HCT116 (cell line): ENCODE results near the gene ITGA1. TPM values are rescaled to one million over a fixed set of nuclear protein-coding genes. Genes with fewer than 3 reads are reported as not detected.

Experiments
- ATAC-seq: fragments of 200-7000 bp; cut with Tn5 transposase; 2 replicates; pipeline ENCODE4 v1.9.1; 2020; ENCODE audit warnings: mild to moderate bottlenecking, moderate library complexity
- BruUV-seq: library from RNA; stranded (reverse); fragments of 400-500 nt; replicated peaks from 2 replicates; lab custom pipeline; 2021; lab: Mats Ljungman, UMichigan
- CTCF ChIA-PET: fragments of 300-600 bp; sonication (Branson Sonifier 250); formaldehyde crosslinking; loops from one replicate; lab custom pipeline; 2021; ENCODE audit warnings: antibody characterized with exemption; lab: Charles Lee
- POLR2A ChIA-PET: fragments of 300-600, 350-600 bp; sonication (Branson Sonifier 250); formaldehyde crosslinking; loops from one replicate; lab custom pipeline; 2021; ENCODE audit warnings: antibody characterized with exemption; lab: Charles Lee
- RAD21 ChIA-PET, 2 experiments: fragments of 300-600 bp; sonication (Branson Sonifier 250); formaldehyde crosslinking; loops; one replicate each; lab custom pipeline; 2023; ENCODE audit warnings: low total read pairs in 2 of 2; ENCODE audit not compliant: uncharacterized antibody in 2 of 2, unreplicated experiment in 2 of 2, low non-redundant PET in 1 of 2; lab: Charles Lee
- DNase-seq: peaks from one replicate; pipeline ENCODE4 v3.0.0-alpha.2; 2010; ENCODE audit warnings: low read depth, low spot score
- H2AFZ ChIP-seq: fragments of 200-600 bp; shearing (Covaris generic), sonication (generic); 2 replicates; pipeline ENCODE4 v1.6.1; 2017; ENCODE audit warnings: low read depth, mixed run types, mixed read lengths, antibody characterized with exemption, low read length; ENCODE audit not compliant: poor library complexity, severe bottlenecking
- H3K27ac ChIP-seq: 2 replicates; pipeline ENCODE4 v1.5.1; 2012; ENCODE audit warnings: low read depth, low read length
- H3K27me3 ChIP-seq: fragments of 200-600 bp; sonication (generic); 2 replicates; pipeline ENCODE4 v1.6.1; 2016; ENCODE audit warnings: mixed run types, low read length, mixed read lengths; ENCODE audit not compliant: insufficient read depth
- H3K36me3 ChIP-seq, 2 experiments: fragments of 200-500 bp in 1 of 2; fragments of 200-600 bp in 1 of 2; sonication (Bioruptor generic) in 1 of 2; sonication (generic) in 1 of 2; 2 replicates each; pipeline versions ENCODE4 v1.5.1 to v1.6.1; 2014 to 2016; ENCODE audit warnings: low read length in 2 of 2, inconsistent platforms in 1 of 2, mixed read lengths in 1 of 2, mixed run types in 1 of 2; ENCODE audit not compliant: insufficient read depth in 2 of 2, control insufficient read depth in 1 of 2
- H3K4me1 ChIP-seq, 2 experiments: fragments of 200-600 bp in 1 of 2; sonication (generic) in 1 of 2; 2 replicates each; pipeline versions ENCODE4 v1.5.1 to v1.6.1; 2012 to 2017; ENCODE audit warnings: low read length in 2 of 2, inconsistent platforms in 1 of 2, mild to moderate bottlenecking in 1 of 2, mixed read lengths in 1 of 2, mixed run types in 1 of 2, moderate library complexity in 1 of 2; ENCODE audit not compliant: insufficient read depth in 2 of 2, control insufficient read depth in 1 of 2
- H3K4me2 ChIP-seq: fragments of 200-600 bp; sonication (generic); 2 replicates; pipeline ENCODE4 v1.6.1; 2017; ENCODE audit warnings: mixed run types, low read length, mixed read lengths
- H3K4me3 ChIP-seq, 2 experiments: fragments of 200-600 bp in 1 of 2; sonication (generic) in 1 of 2; replicated peaks in 1 of 2; 2 replicates each; pipeline ENCODE4 v1.5.1; 2011 to 2016; ENCODE audit warnings: low read length in 2 of 2, control low read depth in 1 of 2, low read depth in 1 of 2, mild to moderate bottlenecking in 1 of 2, mixed read lengths in 1 of 2, mixed run types in 1 of 2
- H3K79me2 ChIP-seq: fragments of 200-600 bp; sonication (generic); 2 replicates; pipeline ENCODE4 v1.6.1; 2017; ENCODE audit warnings: mild to moderate bottlenecking, mixed run types, low read length, moderate library complexity, mixed read lengths; ENCODE audit not compliant: insufficient read depth
- H3K9ac ChIP-seq: fragments of 200-600 bp; sonication (generic); 2 replicates; pipeline ENCODE4 v1.6.1; 2016; ENCODE audit warnings: low read length, mixed read lengths
- H3K9me2 ChIP-seq: fragments of 200-600 bp; sonication (generic), shearing (Covaris generic); 2 replicates; pipeline ENCODE4 v1.6.1; 2017; ENCODE audit warnings: mixed run types, mild to moderate bottlenecking, moderate library complexity; ENCODE audit not compliant: insufficient read depth
- H3K9me3 ChIP-seq, 2 experiments: fragments of 200-500 bp in 1 of 2; fragments of 200-600 bp in 1 of 2; sonication (Bioruptor generic) in 1 of 2; sonication (generic) in 1 of 2; 2 replicates each; pipeline ENCODE4 v1.6.1; 2014 to 2017; ENCODE audit warnings: low read length in 2 of 2, mixed read lengths in 2 of 2, inconsistent platforms in 1 of 2, low read depth in 1 of 2, mild to moderate bottlenecking in 1 of 2, mixed run types in 1 of 2, moderate library complexity in 1 of 2; ENCODE audit not compliant: control insufficient read depth in 1 of 2, insufficient read depth in 1 of 2
- H4K20me1 ChIP-seq: fragments of 200-600 bp; sonication (generic), shearing (Covaris generic); 2 replicates; pipeline ENCODE4 v1.6.1; 2017; ENCODE audit warnings: mixed run types, mild to moderate bottlenecking, moderate library complexity; ENCODE audit not compliant: insufficient read depth
- ATF3 ChIP-seq: IDR thresholded peaks from 2 replicates; pipeline ENCODE4 v1.6.1; 2012
- CBX3 ChIP-seq: IDR thresholded peaks from 2 replicates; pipeline ENCODE4 v1.6.1; 2012; ENCODE audit warnings: low read depth
- CEBPB ChIP-seq: IDR thresholded peaks from 2 replicates; pipeline ENCODE4 v1.6.1; 2012; ENCODE audit warnings: low read depth
- CTCF ChIP-seq, 3 experiments: fragments of 200-600 bp in 1 of 3; sonication (generic) in 1 of 3; IDR thresholded peaks in 2 of 3; conservative IDR thresholded peaks in 1 of 3; 2 replicates each; pipeline ENCODE4 v1.5.1; 2012 to 2017; ENCODE audit warnings: low read depth in 2 of 3, low read length in 2 of 3, antibody characterized with exemption in 1 of 3, borderline replicate concordance in 1 of 3, control low read depth in 1 of 3, mild to moderate bottlenecking in 1 of 3, mixed read lengths in 1 of 3, mixed run types in 1 of 3, moderate library complexity in 1 of 3; ENCODE audit not compliant: insufficient read depth in 1 of 3
- EGR1 ChIP-seq: IDR thresholded peaks from 2 replicates; pipeline ENCODE4 v1.6.1; 2012; ENCODE audit warnings: low read depth
- EZH2 ChIP-seq: fragments of 200-600 bp; sonication (generic); IDR thresholded peaks from 2 replicates; pipeline ENCODE4 v1.6.1; 2017; ENCODE audit warnings: antibody characterized with exemption, mixed run types
- FOSL1 ChIP-seq: IDR thresholded peaks from 2 replicates; pipeline ENCODE4 v1.6.1; 2012; ENCODE audit warnings: low read depth
- JUND ChIP-seq: IDR thresholded peaks from 2 replicates; pipeline ENCODE4 v1.6.1; 2012
- POLR2A ChIP-seq: IDR thresholded peaks from 2 replicates; pipeline ENCODE4 v1.7.0; 2011; ENCODE audit warnings: borderline replicate concordance; ENCODE audit not compliant: insufficient read depth, insufficient read length; ENCODE audit errors: extremely low read depth
- POLR2AphosphoS5 ChIP-seq: IDR thresholded peaks from 2 replicates; pipeline ENCODE4 v1.6.1; 2011; ENCODE audit warnings: mild to moderate bottlenecking, low read depth, low read length, moderate library complexity
- RAD21 ChIP-seq: IDR thresholded peaks from 2 replicates; pipeline ENCODE4 v1.6.1; 2012; ENCODE audit warnings: low read depth, mild to moderate bottlenecking
- SIN3A ChIP-seq: IDR thresholded peaks from 2 replicates; pipeline ENCODE4 v1.6.1; 2012; ENCODE audit warnings: low read depth
- SP1 ChIP-seq: IDR thresholded peaks from 2 replicates; pipeline ENCODE4 v1.6.1; 2012; ENCODE audit warnings: low read depth
- SRF ChIP-seq: IDR thresholded peaks from 2 replicates; pipeline ENCODE4 v1.6.1; 2012; ENCODE audit warnings: low read depth
- YY1 ChIP-seq: IDR thresholded peaks from 2 replicates; pipeline ENCODE4 v1.6.1; 2011; ENCODE audit warnings: low read length, low read depth, moderate library complexity, mild to moderate bottlenecking; ENCODE audit not compliant: insufficient replicate concordance; ENCODE audit errors: extremely low read depth
- ZFX ChIP-seq: fragments of 450-650 bp; IDR thresholded peaks from 2 replicates; pipeline ENCODE4 v1.6.1; 2017
- ZNF274 ChIP-seq: fragments of 200-500 bp; sonication (Bioruptor generic); IDR thresholded peaks from 2 replicates; pipeline ENCODE4 v1.6.1; 2014; ENCODE audit warnings: mild to moderate bottlenecking, low read depth, low read length, inconsistent platforms
- intact Hi-C: fragments of 100-400 bp; cut with micrococcal nuclease; formaldehyde crosslinking; loops from 2 replicates; pipeline ENCODE4 v1.10.0; 2022
- total RNA-seq: library from RNA; stranded (reverse); gene quantifications from one replicate; pipeline ENCODE4 v1.2.1, GENCODE V29; 2021; ENCODE audit not compliant: unreplicated experiment
- TF ChIP-seq, protein P1 (sequence below): IDR thresholded peaks from 2 replicates; pipeline ENCODE4 v1.6.1; 2012

The ITGA1 gene
- total RNA-seq, 1 experiment from 2014 or later: 1.8 TPM

- H3K79me2 ChIP-seq: no peaks in the 10 kb centered on the region
- H3K9me2 ChIP-seq: no peaks in the 10 kb centered on the region
- no peak overlapping the region for H3K27ac ChIP-seq
- H3K27me3 ChIP-seq: no peaks in the 10 kb centered on the region
- ChIA-PET POLR2A (no interaction called here), CTCF (no interaction called here), RAD21 (no interaction called here)
- no peaks in the 10 kb centered on the region for H4K20me1 ChIP-seq
- ATAC-seq (no peak), DNase-seq (no peak)
- H3K9me3 ChIP-seq: no peaks in the 10 kb centered on the region
- no peak overlapping the region for H3K4me3 ChIP-seq
- no peak overlapping the region for H3K9ac ChIP-seq
- no peak overlapping the region for H2AFZ ChIP-seq
- intact Hi-C loops: no loop called here
- no TSS peak for BruUV-seq
- H3K4me2 ChIP-seq: no peak overlapping the region
- no peak for TF ChIP-seq EGR1
- no peak for TF ChIP-seq SP1
- TF ChIP-seq, protein P1, sequence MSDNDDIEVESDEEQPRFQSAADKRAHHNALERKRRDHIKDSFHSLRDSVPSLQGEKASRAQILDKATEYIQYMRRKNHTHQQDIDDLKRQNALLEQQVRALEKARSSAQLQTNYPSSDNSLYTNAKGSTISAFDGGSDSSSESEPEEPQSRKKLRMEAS: no peak
- no peak for TF ChIP-seq ZFX
- TF ChIP-seq POLR2A: no peak
- TF ChIP-seq CEBPB: no peak
- TF ChIP-seq EZH2: no peak
- no peak for TF ChIP-seq SIN3A
- TF ChIP-seq CTCF (IDR thresholded peaks at IDR 0.05 in 2 of 3, conservative IDR thresholded peaks at IDR 0.05 in 1 of 3; ENCODE audit: borderline replicate concordance in 1 of 3, insufficient read depth in 1 of 3, low read depth in 2 of 3, low read length in 2 of 3): no peak
- no peak for TF ChIP-seq ATF3
- no peak for TF ChIP-seq ZNF274
- no peak for TF ChIP-seq SRF
- TF ChIP-seq POLR2AphosphoS5: no peak
- no peak for TF ChIP-seq FOSL1
- TF ChIP-seq YY1: no peak
- TF ChIP-seq CBX3: no peak
- no peak for TF ChIP-seq JUND
- no peak for TF ChIP-seq RAD21
- no peaks in the 10 kb centered on the region for H3K4me1 ChIP-seq
- H3K36me3 ChIP-seq: no peaks in the 10 kb centered on the region
Measured at GRCh38 chr5:52822437-52822836, 34.7 kb downstream of the ITGA1 start.
